NCI-H774 (cell line): ENCODE results near the gene RXYLT1.
A peak's percentile ranks its signal among the peaks of the same experiment; 100 is the strongest.
"Not testable (repeated sequence)": the region's sequence is repeated elsewhere in the genome, so short reads cannot be mapped to it uniquely, and the experiment has no call there.

Source experiments
- DNase-seq: peaks from one replicate; lab custom pipeline; 2025; lab: John Stamatoyannopoulos, UW

Gene RXYLT1, protein sequence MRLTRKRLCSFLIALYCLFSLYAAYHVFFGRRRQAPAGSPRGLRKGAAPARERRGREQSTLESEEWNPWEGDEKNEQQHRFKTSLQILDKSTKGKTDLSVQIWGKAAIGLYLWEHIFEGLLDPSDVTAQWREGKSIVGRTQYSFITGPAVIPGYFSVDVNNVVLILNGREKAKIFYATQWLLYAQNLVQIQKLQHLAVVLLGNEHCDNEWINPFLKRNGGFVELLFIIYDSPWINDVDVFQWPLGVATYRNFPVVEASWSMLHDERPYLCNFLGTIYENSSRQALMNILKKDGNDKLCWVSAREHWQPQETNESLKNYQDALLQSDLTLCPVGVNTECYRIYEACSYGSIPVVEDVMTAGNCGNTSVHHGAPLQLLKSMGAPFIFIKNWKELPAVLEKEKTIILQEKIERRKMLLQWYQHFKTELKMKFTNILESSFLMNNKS

DNA sequence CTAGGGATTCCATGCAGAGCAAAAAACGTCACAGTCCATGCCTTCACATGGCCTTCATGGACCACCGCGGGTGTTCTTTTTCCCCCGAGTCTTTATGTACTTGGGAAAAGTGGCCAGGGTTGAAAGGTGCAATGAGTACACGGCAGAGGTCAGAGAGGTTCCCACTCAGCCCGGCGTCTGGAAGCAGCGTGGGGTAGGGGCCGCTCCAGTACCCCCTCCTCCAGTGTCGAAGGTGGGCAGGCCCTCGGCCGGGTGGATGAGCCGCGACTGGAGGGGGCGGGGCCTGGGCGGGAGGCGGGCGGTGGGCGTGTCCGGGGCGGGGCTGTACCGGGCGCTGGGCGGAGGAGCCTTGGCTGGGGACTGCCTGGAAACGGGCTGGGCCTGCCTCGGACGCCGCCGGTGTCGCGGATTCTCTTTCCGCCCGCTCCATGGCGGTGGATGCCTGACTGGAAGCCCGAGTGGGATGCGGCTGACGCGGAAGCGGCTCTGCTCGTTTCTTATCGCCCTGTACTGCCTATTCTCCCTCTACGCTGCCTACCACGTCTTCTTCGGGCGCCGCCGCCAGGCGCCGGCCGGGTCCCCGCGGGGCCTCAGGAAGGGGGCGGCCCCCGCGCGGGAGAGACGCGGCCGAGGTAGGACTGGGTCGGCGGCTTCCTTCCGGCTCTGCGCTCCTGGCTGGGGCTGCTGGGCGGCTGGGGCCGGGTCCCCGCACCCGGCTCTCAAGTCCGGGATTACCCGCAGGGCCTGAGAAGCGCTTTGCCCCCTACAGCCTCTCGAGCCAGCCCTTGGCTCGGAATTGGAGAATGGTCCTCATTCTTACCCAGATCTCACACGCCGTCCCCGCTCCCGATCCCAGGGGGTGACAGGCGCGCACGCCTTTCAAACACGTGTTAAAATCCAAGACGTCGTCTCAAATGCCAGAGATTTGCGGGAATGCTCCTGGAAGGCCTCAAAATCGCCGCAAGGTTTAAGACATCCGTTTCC is at the start of gene RXYLT1:
RXYLT1 (plus strand) TSS at position 412 of the 984 bp plus-strand sequence; CDS start at position 464, 52 bp downstream.
- DNase-seq: peak; percentile 85

DNA sequence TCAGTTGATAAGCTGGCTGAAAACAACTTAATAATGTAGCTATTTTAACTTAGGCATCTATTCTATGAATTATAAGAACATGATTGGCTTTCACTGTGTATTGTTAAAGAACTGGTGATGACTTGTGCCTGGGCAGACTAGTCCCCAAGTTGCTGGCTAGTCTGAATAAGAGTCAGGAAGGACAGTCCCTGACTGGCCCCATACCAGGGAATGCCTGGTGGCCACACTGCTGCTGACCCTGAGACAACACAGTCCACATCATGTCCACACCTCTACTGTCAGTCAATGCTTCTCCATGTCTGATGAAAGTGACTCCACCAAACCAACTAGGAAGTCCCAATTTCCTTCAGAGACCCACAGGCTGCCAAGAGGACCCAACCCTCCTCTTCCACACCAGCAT is 46.9 kb upstream of the RXYLT1 start:
- not testable (repeated sequence) for DNase-seq

DNA sequence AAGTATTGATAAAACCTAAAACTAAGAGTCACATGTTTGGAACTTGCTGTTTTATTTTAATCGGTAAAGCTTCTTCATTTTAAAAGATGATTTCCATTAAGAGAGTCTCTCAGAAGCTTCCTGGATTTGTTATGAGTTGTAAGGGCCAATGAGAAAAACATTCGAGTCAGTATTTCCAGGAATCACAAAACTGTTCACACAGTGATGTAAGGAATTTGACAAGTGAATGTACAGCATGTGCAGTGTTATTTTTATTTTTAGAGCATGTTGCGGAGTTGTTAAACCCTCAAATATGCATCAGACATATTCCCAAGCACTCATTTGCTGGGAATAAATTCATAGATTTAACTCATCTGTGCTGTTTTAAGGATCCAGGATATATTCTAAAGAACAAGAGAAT is 46.1 kb upstream of the RXYLT1 start:
- not testable (repeated sequence) for DNase-seq

DNA sequence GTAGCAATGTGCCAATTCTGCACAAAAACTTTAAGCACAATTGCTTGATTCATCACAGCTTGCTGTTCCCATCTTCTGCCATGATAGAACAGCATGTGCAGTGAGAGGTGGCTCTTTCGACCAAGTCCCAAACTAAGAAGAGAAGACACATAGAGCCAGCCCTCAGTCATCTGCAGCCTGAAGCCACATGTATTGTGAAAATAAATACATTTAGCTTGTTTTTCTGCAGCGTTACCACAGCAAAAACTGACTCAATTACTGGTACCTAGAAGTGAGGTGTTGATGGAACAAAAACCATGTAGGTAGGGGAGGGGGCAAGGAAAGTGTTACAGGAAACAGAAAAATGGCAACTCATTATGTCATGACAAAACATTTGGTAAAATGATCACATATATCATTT is 39.2 kb upstream of the RXYLT1 start:
- not testable (repeated sequence) for DNase-seq

DNA sequence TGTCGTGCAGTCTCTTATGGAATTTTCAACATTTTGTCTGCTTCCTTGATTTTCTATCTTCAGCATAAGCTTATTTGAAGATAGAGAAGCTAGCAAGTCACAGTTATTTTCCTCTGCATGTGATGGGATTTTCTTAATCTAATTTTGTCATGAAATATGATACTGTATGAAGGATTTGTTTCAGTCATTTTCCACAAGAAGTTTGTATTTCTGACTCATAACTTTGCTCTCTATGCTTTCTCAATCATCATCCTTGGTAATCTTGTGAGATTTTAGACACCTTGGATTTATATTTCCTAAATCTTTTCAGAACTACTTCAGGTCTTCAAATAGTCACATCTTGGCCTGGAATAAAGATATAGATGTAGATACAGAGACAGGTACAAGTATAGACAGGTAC is 38.3 kb upstream of the RXYLT1 start:
- not testable (repeated sequence) for DNase-seq

DNA sequence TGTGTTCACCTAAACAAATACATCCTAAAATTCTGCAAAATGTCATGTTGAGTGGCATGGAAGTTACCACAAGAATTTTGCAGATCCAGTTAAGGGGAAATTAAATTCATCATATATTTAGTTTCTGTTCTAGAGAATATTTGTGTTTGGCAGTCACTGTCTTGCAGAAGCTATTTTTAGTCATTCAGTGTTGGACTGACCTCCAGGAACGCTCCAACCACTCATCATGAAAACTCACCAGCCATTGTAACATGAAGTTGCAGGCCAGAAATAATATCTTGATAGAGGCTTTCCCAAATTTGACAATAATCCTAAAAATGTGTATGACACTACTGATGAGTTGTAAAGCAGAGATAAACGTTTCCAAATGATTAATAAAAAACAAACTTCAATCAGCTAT is 35.6 kb upstream of the RXYLT1 start:
- DNase-seq: not testable (repeated sequence)

DNA sequence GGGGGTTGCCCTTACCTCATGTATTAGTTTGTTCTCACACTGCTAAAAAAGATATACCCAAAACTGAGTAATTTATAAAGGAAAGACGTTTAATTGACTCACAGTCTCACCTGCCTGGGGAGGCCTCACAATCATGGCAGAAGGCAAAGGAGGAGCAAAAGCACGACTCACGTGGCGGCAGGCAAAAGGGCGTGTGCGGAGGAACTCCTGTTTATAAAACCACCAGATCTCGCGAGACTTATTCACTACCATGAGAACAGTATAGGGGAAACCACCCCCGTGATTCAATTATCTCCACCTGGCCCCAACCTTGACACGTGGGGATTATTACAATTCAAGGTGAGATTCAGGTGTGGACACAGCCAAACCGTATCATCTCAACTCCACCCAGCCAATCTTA is 33.2 kb upstream of the RXYLT1 start:
- DNase-seq: not testable (repeated sequence)

DNA sequence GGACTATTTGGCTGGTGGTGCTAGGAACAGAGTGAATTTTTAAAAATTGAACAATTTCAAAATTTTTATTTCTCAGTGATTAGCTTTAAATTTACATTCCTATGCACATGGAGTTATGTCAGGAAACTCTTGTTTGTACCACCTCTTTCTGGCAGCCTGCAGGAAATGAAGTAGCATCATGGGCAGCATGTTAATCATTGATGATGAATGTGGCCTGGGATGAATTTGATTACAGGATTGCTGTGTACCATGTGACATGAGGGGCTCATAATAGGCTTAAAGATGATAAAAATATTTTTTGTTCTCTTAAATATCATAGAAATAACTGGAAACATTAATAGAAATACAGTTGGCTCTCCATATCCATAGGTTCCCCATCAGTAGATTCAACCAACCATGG is 32.6 kb upstream of the RXYLT1 start:
- DNase-seq: not testable (repeated sequence)

DNA sequence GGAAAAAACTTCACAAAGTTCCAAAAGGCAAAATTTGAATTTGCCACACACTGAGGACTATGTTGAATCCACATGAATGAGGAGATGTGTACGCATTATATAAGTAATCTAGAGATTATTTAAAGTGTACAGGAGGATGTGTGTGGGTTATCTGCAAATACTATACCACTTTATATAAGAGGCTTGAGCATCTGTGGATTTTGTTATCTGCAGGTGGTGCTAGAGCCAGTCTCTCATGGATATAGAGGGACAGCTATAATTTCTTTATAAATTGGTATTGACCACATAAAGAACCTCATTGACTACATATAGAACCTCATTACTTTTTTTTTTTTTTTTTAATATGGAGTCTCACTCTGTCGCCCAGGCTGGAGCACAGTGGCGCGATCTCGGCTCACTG is 32.2 kb upstream of the RXYLT1 start:
- DNase-seq: no peak

DNA sequence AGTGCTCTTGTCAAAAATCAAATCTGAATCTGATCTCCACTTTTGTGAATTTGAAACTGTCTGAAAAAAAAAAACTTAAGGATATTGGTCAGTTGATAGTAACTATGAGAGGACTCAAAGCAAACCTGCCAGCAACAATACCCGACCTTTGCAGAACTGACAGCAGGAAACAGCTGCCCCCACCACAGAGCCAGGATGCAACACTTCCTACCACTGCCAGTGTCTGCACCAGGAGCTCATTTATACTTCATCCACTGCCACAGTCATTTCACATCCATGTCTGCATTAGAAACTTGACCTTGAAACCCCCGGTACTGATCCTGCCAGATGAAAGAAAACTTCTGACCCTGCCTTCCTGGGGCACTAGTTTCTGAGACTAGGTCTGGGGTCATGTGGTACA is 27.4 kb upstream of the RXYLT1 start:
- no peak for DNase-seq

DNA sequence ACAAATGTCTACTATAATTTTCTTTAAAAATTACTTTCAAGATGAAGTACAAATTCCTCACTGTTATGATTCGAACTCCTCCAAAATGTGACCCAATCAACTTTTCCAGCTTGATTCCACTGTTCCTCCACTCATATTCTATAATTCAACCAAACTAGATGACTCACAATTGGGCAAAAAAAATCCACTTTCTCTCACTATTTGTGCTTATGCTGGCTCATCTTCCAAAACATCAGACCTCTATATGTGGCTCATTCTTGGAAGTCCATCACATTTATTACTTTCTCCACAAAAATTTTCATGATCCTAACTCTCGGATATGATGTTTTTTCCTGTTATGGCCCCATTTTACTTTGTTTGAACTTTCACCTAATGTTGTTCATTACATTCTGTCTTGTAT is 26.9 kb upstream of the RXYLT1 start:
- DNase-seq: no peak

DNA sequence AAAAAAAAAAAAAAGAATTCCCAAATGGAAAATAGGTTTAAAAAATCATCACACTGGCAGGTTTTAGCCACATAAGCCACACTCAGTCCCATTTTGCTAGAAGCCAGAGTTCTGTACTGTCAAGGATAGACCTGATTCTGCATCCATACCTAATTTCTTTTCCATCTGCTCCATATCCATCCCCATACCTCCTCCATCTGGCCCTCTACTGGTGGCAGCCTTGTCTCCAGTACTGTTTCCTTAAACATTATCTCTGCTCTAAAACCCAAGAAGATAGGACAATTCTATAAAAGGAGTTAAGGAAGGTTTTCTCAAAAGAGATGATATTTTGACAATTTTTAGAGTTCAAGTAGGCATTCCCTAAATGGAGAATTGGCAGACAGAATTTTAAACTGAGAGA is 26.0 kb upstream of the RXYLT1 start:
- no peak for DNase-seq

DNA sequence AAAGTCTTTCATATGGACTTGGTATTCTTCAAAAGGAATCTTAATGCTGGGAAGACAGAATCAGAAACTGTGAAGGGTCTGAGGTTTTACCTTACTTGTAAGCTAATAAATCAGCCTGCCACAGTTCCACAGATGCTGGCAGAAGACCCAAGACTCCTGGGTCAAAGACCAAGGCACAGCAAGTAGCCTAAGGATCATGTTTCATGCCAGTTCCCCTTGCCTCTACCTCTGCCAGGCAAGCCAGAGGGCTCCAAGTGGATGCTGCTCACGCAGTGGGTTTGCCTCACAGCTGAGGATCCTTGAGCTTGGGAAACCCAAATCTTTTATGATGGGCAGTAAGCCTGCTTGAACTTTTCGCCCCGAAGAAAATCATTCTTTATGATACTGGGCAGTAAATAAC is 15.2 kb upstream of the RXYLT1 start:
- no peak for DNase-seq

DNA sequence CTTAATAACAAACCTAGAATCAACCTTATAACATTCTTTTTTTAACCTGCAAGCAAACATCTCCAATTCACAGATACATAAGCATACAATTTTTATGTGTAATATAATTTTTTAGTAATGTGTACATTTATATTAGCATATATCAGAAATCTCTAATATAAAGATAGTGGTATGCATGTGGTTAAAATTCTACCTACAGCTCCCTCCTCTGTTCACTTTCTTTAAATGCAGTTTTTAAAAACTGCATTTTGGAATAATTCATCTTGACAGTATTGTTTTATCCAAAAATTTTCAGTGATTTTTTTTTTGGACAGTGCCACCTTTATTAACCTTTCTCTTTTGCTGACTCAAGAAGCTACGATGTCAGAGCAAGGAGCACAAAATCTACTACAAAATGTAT is 13.2 kb upstream of the RXYLT1 start:
- no peak for DNase-seq

DNA sequence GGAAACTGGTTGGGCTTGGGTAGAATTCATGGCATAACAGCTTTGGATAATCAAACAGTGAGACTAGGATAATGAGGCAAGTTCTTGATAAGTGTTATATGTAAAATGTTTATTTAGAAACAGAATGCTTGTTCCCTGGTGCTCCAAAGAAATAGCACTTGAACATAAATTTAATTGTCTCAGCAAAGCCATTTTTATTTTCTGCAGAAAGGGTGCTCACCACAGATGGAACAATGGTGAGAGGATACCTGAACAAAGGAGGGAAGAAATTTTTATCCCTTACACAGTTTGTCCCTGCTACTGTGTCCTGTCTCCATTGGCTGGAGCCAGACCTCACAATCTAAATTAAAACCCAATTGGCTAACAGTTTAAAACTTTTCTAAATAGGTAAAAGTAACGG is 9.3 kb upstream of the RXYLT1 start:
- DNase-seq: no peak

DNA sequence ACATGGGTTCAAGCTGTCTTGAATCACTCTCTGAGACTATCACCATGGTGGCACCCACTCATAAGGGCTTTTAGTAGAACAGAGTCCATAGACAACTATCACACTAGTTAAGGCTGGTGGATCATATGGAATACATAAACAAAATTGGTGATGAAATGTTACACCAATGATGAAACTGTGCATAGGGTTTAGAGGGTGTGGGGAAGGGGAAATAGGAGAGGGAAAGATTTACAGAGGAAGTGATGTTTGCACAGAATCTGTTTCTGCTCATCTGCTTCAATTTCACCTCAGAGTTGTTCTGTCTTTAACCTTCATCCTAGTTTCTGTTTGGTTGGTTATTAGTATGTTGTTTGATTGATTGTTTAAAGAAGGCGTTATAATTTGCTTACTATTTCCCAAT is 2.4 kb upstream of the RXYLT1 start:
- DNase-seq: no peak

DNA sequence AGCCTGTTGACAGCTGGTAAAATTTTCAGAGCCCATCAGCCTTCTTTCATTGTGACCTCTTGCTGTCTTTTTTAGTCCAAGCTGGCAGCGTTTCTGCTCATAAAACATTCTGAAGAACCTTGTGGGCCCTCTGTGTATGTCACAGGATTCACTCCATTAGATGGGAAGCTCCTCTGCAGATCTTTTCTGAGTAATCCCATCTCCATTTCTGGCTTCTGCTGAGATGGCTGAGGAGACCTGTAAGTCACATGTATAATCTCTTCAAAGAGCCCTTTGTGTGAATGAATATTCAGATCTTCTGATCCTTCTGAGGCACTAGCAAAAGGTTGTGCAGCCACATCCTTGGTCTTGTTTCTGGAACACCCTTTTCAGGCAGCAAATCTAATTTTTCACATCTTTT is 2.8 kb downstream of the RXYLT1 start:
- no peak for DNase-seq

DNA sequence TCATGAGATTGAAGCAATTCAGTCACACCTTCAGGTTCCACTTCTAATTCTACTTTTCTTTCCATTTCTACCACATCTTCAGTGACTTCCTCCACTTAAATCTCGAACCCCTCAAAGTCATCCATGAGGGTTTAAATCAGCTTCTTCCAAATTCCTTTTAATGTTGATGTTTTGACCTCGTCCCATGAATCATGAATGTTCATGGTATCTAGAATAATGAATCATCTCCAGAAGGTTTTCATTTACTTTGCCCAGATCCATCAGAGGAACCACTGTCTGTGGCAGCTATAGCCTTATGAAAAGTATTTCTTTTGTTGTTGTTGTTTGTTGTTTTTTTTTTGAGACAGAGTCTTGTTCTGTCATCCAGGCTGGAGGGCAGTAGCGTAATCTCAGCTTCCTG is 7.6 kb downstream of the RXYLT1 start:
- no peak for DNase-seq

DNA sequence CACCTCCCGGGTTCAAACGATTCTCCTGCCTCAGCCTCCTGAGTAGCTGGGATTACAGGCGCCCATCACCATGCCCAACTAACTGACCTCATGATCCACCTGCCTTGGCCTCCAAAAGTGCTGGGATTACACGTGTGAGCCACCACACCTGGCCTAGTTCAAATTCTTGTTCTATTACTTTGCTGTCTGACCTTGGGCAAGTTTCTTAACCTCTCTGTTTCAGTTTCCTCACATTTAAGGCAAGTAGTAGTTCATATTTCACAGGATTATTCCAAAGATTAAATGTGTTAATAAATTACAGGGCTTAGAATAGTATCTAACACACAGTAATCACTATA is 10.9 kb downstream of the RXYLT1 start:
- DNase-seq: no peak

DNA sequence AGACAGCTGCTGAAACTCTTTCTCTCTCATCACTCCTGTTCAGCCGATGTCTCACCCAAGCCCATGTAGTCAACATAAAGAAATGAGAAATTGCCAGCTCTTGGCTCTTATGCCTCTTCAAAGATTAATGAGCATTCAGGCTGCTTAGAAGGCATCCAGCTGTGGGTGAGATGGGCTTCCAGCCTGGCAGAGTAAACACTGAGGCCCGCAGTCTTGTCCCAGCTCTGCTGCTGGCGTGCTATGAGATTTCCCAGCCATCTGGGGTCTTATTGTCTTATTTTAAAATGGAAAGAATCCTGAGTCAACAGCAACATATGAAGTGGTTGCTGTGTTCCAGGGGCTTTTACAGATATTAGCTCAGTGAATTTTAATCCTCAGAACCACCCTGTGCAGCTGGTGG is 12.6 kb downstream of the RXYLT1 start:
- peak; percentile 5 for DNase-seq

DNA sequence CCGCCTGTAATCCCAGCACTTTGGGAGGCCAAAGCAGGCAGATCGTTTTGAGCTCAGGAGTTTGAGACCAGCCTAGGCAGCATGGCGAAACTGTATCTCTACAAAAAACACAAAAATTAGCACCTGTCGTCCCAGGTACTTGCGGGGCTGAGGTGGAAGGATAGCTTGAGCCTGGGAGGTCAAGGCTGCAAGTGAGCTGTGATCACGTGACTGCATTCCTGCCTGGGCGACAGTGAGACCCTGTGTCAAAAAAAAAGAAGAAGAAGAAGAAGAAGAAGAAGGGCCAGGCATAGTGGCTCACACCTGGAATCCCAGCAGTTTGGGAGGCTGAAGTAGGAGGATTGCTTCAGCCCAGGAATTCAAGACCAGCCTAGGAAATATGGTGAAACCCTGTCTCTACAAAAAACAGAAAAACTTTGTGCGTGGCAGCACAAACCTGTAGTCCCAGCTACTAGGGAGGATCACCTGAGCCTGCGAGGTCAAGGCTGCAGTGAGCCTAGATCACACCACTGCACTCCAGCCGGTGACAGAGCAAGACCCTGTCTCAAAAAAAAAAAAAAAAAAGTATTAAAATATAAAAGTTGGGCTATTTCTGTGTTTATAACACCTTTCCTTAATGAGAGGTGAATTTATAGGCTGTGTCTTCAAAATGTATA is 15.5 kb downstream of the RXYLT1 start:
- DNase-seq: no peak

DNA sequence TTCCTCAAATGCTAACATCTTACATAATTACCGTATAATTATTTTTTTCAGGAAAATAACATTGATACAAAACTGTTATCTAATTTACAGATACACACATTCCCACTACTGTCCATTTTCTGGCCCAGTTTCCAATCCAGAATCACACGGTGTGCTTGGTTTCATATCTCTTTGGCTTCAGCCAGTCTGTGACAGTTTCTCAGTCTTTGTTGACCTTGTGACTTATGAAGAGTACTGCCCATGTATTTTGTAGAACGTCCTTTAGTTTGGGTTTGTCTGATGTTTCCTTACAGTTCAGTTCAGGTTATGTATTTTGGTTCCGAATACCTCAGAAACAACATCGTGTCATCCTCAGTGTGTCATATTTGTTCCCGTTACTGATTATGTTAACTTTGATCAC is 16.2 kb downstream of the RXYLT1 start:
- no peak for DNase-seq
